Mesendoderm (in vitro differentiated cells): ENCODE data around the gene RNF207.

ENCODE experiments used
- DNase-seq: peaks from one replicate; pipeline ENCODE4 v3.0.0; 2013
- H2AK5ac ChIP-seq: 2 replicates; pipeline ENCODE4 v1.6.1; 2013; ENCODE audit warnings: low read length, inconsistent platforms
- H2BK120ac ChIP-seq: 2 replicates; pipeline ENCODE4 v1.6.1; 2013; ENCODE audit warnings: low read depth, mild to moderate bottlenecking, low read length, moderate library complexity, mixed read lengths
- H2BK15ac ChIP-seq: replicated peaks from 2 replicates; pipeline ENCODE4 v1.6.1; 2013; ENCODE audit warnings: low read depth, mild to moderate bottlenecking, moderate library complexity
- H2BK5ac ChIP-seq: 2 replicates; pipeline ENCODE4 v1.6.1; 2013; ENCODE audit warnings: low read length, inconsistent platforms
- H3K18ac ChIP-seq: 2 replicates; pipeline ENCODE4 v1.6.1; 2013; ENCODE audit warnings: mild to moderate bottlenecking, low read length, mixed read lengths
- H3K23ac ChIP-seq: one replicate; pipeline ENCODE4 v1.6.1; 2013; ENCODE audit warnings: low read length
- H3K27ac ChIP-seq: 2 replicates; pipeline ENCODE4 v1.5.1; 2013; ENCODE audit warnings: low read depth, mild to moderate bottlenecking, inconsistent platforms, low read length, moderate library complexity
- H3K27me3 ChIP-seq: 2 replicates; pipeline ENCODE4 v1.6.1; 2013; ENCODE audit warnings: low read length, control low read depth, mild to moderate bottlenecking, inconsistent platforms; ENCODE audit not compliant: insufficient read depth, poor library complexity
- H3K36me3 ChIP-seq: 2 replicates; pipeline ENCODE4 v1.6.1; 2013; ENCODE audit warnings: low read length, inconsistent platforms; ENCODE audit not compliant: control insufficient read depth, insufficient read depth
- H3K4ac ChIP-seq: one replicate; pipeline ENCODE4 v1.6.1; 2013; ENCODE audit warnings: low read depth, mild to moderate bottlenecking, low read length, moderate library complexity
- H3K4me1 ChIP-seq: 2 replicates; pipeline ENCODE4 v1.6.1; 2013; ENCODE audit warnings: low read depth, low read length, inconsistent platforms; ENCODE audit not compliant: control insufficient read depth
- H3K4me2 ChIP-seq: 2 replicates; pipeline ENCODE4 v1.6.1; 2013; ENCODE audit warnings: low read length
- H3K4me3 ChIP-seq: 2 replicates; pipeline ENCODE4 v1.5.1; 2013; ENCODE audit warnings: mild to moderate bottlenecking, low read length
- H3K56ac ChIP-seq: one replicate; pipeline ENCODE4 v1.6.1; 2013; ENCODE audit warnings: low read length
- H3K79me1 ChIP-seq: 2 replicates; pipeline ENCODE4 v1.6.1; 2013; ENCODE audit warnings: low read length, inconsistent platforms
- H3K79me2 ChIP-seq: 2 replicates; pipeline ENCODE4 v1.6.1; 2013; ENCODE audit warnings: mild to moderate bottlenecking, low read length; ENCODE audit not compliant: control insufficient read depth, insufficient read depth
- H3K9ac ChIP-seq: 2 replicates; pipeline ENCODE4 v1.6.1; 2013; ENCODE audit warnings: low read length, inconsistent platforms
- H4K5ac ChIP-seq: one replicate; pipeline ENCODE4 v1.6.1; 2013; ENCODE audit warnings: low read length
- H4K8ac ChIP-seq: one replicate; pipeline ENCODE4 v1.6.1; 2013; ENCODE audit warnings: low read depth, mild to moderate bottlenecking, control low read depth, low read length, moderate library complexity
- WGBS: extraction: QIAGEN DNeasy Blood & Tissue Kit; methylation state at CpG from one replicate; pipeline ENCODE4 v1.1.7; 2013; ENCODE audit warnings: low lambda C conversion rate, missing lambda C conversion rate; ENCODE audit not compliant: insufficient coverage; ENCODE audit errors: extremely low coverage; 5-methylcytosine and 5-hydroxymethylcytosine counted together

The RNF207 gene

GRCh38 chr1:6235296-6235677, 29.4 kb downstream of the RNF207 start:
- Histone ChIP-seq H3K23ac (no peak overlapping the region), H3K27ac (no peak overlapping the region), H3K4me3 (peak overlapping the region; percentile 95), H3K4me2 (peak overlapping the region; percentile 91), H3K9ac (peak overlapping the region; percentile 99), H3K18ac (peak overlapping the region; percentile 81), H4K8ac (no peak overlapping the region), H3K4me1 (peaks cover 3% of the 10 kb centered on the region), H3K4ac (peak overlapping the region; percentile 94), H3K27me3 (peaks cover 1% of the 10 kb centered on the region), H2BK15ac (no peak overlapping the region), H2BK120ac (peak overlapping the region; percentile 8), H3K36me3 (peaks cover 4% of the 10 kb centered on the region), H3K79me2 (peaks cover 12% of the 10 kb centered on the region), H2BK5ac (no peak overlapping the region), H3K79me1 (peaks cover 14% of the 10 kb centered on the region), H3K56ac (peak overlapping the region; percentile 99), H2AK5ac (peak overlapping the region; percentile 38), H4K5ac (no peak overlapping the region)
- no CpG with 5 or more reads among the region's 30 CpGs for WGBS
- no peak for DNase-seq

- Histone ChIP-seq H3K27ac (no peak overlapping the region), H3K23ac (no peak overlapping the region), H2BK120ac (no peak overlapping the region), H3K4me2 (no peak overlapping the region), H3K79me1 (peaks cover 12% of the 10 kb centered on the region), H3K9ac (no peak overlapping the region), H4K8ac (no peak overlapping the region), H3K36me3 (peaks cover 3% of the 10 kb centered on the region), H3K4ac (no peak overlapping the region), H2AK5ac (no peak overlapping the region), H3K56ac (no peak overlapping the region), H3K4me3 (no peak overlapping the region), H3K18ac (no peak overlapping the region), H2BK5ac (no peak overlapping the region), H3K4me1 (peaks cover 3% of the 10 kb centered on the region), H3K79me2 (peaks cover 12% of the 10 kb centered on the region), H4K5ac (no peak overlapping the region), H3K27me3 (peaks cover 15% of the 10 kb centered on the region), H2BK15ac (no peak overlapping the region)
- no CpG with 5 or more reads among the region's 4 CpGs for WGBS
- DNase-seq, result no peak
These were observed 31.2 kb downstream of the RNF207 start for GRCh38 chr1:6237093-6237492.

- Histone ChIP-seq H3K56ac (peak overlapping the region; percentile 59), H3K36me3 (no peaks in the 10 kb centered on the region), H3K23ac (no peak overlapping the region), H2BK120ac (no peak overlapping the region), H2AK5ac (no peak overlapping the region), H3K4ac (no peak overlapping the region), H2BK5ac (no peak overlapping the region), H3K79me1 (peaks cover 9% of the 10 kb centered on the region), H3K4me2 (no peak overlapping the region), H3K79me2 (peaks cover 11% of the 10 kb centered on the region), H3K9ac (peak overlapping the region; percentile 16), H4K5ac (no peak overlapping the region), H4K8ac (no peak overlapping the region), H3K4me3 (no peak overlapping the region), H3K4me1 (peaks cover 3% of the 10 kb centered on the region), H3K27me3 (peaks cover 30% of the 10 kb centered on the region), H3K27ac (no peak overlapping the region), H2BK15ac (no peak overlapping the region), H3K18ac (no peak overlapping the region)
- no peak for DNase-seq
- WGBS, result no CpG with 5 or more reads among the region's 7 CpGs
These were observed 33.4 kb downstream of the RNF207 start for GRCh38 chr1:6239213-6239752.

GRCh38 chr1:6239950-6240768, 34.2 kb downstream of the RNF207 start:
- Histone ChIP-seq H3K23ac (no peak overlapping the region), H3K9ac (no peak overlapping the region), H3K27me3 (peaks cover 35% of the 10 kb centered on the region), H3K79me2 (peaks cover 3% of the 10 kb centered on the region), H3K56ac (no peak overlapping the region), H2BK5ac (no peak overlapping the region), H3K79me1 (peaks cover 2% of the 10 kb centered on the region), H3K4me1 (no peaks in the 10 kb centered on the region), H2BK120ac (no peak overlapping the region), H3K4me2 (no peak overlapping the region), H3K4ac (no peak overlapping the region), H3K18ac (no peak overlapping the region), H3K27ac (no peak overlapping the region), H3K36me3 (no peaks in the 10 kb centered on the region), H2BK15ac (no peak overlapping the region), H4K5ac (no peak overlapping the region), H2AK5ac (no peak overlapping the region), H3K4me3 (no peak overlapping the region), H4K8ac (no peak overlapping the region)
- peak; percentile 60 for DNase-seq
- no CpG with 5 or more reads among the region's 17 CpGs for WGBS

GRCh38 chr1:6241107-6241886, 35.4 kb downstream of the RNF207 start:
- H3K79me2 ChIP-seq, result no peaks in the 10 kb centered on the region
- H3K27me3 ChIP-seq, result peaks cover 35% of the 10 kb centered on the region
- H3K9ac ChIP-seq, result peak overlapping the region; percentile 19
- H3K36me3 ChIP-seq, result no peaks in the 10 kb centered on the region
- H3K4me3 ChIP-seq, result no peak overlapping the region
- no peak overlapping the region for H3K4ac ChIP-seq
- H2BK120ac ChIP-seq, result no peak overlapping the region
- no peak overlapping the region for H2AK5ac ChIP-seq
- H3K23ac ChIP-seq, result no peak overlapping the region
- no peak for DNase-seq
- H3K18ac ChIP-seq, result no peak overlapping the region
- no peak overlapping the region for H3K27ac ChIP-seq
- H2BK15ac ChIP-seq, result no peak overlapping the region
- H3K4me2 ChIP-seq, result no peak overlapping the region
- H4K5ac ChIP-seq, result no peak overlapping the region
- H3K4me1 ChIP-seq, result no peaks in the 10 kb centered on the region
- peak overlapping the region; percentile 42 for H3K56ac ChIP-seq
- H2BK5ac ChIP-seq, result no peak overlapping the region
- WGBS, result no CpG with 5 or more reads among the region's 33 CpGs
- no peak overlapping the region for H4K8ac ChIP-seq
- no peaks in the 10 kb centered on the region for H3K79me1 ChIP-seq
